Stimulated activated CD4-positive, alpha-beta T cell treated with anti-CD3 and anti-CD28 coated beads, Interleukin-4, amount 100 ng/mL, for 48 hours (primary cell): ENCODE data around the gene SLC38A3.

Experiments used
- DNase-seq, 2 donors: peaks; one replicate each; pipeline ENCODE4 v3.0.0-alpha.2; 2020; ENCODE audit warnings: low read depth in 2 of 2

SLC38A3 gene

GRCh38 chr3:50267280-50267913 lies 62.3 kb downstream of the SLC38A3 start:
- DNase-seq = no peak

- DNase-seq = no peak
Observed at GRCh38 chr3:50268276-50268675, 63.2 kb downstream of the SLC38A3 start.

GRCh38 chr3:50268703-50269451 lies 63.8 kb downstream of the SLC38A3 start, which contains the start of gene SEMA3B:
TSS of gene SEMA3B (plus strand) at chr3:50269147. CDS start at chr3:50269241, 94 bp downstream.
- no peak for DNase-seq

GRCh38 chr3:50269460-50269859 lies 64.4 kb downstream of the SLC38A3 start:
- DNase-seq = no peak

- no peak for DNase-seq
Observed at GRCh38 chr3:50269977-50270413, 64.9 kb downstream of the SLC38A3 start.

GRCh38 chr3:50270422-50271224 lies 65.6 kb downstream of the SLC38A3 start:
- no peak for DNase-seq
